Astrocyte of the spinal cord (primary cell): ENCODE results near the gene ESPN.

ENCODE experiments used
- DNase-seq: peaks from one replicate; pipeline ENCODE4 v3.0.0; 2011; ENCODE audit warnings: low read depth, low spot score
- H3K4me3 ChIP-seq: 2 replicates; pipeline ENCODE4 v1.5.1; 2011; ENCODE audit warnings: low read depth, mild to moderate bottlenecking, low read length, moderate library complexity
- in situ Hi-C: cut with HindIII; loops from 2 replicates; pipeline ENCODE4 v1.10.0; 2017; ENCODE audit warnings: low sequenced_read_pairs
- TF ChIP-seq, protein P1 (sequence below): IDR thresholded peaks from 2 replicates; pipeline ENCODE4 v1.5.1; 2012; ENCODE audit warnings: low read depth, mild to moderate bottlenecking, low read length, inconsistent platforms

ESPN gene

DNA sequence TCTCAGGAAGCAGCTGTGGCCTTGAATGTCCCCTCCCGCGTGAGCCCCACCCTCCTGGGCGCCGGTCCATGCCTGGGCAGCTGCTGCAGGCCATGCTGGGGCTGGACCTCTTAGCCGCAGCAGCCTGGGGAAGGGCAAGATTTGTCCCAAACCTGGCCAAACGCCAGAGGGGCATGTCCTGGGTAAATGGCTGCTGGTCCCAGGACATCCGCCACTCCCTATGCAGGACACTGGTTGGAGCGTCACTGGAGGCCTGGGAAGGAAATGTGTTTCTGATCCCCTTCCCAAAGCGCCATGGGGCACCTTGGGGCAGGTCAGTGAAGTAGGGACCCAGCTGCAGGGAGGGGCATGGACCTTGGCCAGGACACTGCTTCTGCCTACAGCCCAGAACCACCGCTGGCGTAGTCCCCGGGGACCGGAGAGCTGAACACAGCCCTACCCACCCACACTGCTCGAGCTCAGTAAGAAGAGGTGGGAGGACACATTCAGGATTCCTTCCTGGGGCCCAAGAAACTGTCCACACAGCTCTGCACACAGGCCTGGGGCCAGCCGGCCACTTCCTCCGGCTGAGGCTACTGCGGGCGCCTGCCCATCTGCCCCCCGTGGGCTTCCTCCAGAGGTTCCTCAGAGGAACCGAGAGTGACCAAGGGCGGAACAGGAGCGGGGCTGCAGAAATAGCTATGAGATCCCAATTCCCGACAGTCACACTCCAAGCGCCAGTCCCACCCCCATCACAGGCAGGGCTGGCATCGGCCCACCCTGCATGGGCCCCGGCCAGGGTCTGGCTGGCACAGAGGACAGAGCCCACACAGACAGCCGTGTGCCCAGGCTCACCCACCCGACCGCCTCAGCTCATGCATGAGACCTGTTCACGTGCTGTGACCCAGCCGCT, 77.7 kb downstream of the ESPN start:
- TF ChIP-seq, protein P1, sequence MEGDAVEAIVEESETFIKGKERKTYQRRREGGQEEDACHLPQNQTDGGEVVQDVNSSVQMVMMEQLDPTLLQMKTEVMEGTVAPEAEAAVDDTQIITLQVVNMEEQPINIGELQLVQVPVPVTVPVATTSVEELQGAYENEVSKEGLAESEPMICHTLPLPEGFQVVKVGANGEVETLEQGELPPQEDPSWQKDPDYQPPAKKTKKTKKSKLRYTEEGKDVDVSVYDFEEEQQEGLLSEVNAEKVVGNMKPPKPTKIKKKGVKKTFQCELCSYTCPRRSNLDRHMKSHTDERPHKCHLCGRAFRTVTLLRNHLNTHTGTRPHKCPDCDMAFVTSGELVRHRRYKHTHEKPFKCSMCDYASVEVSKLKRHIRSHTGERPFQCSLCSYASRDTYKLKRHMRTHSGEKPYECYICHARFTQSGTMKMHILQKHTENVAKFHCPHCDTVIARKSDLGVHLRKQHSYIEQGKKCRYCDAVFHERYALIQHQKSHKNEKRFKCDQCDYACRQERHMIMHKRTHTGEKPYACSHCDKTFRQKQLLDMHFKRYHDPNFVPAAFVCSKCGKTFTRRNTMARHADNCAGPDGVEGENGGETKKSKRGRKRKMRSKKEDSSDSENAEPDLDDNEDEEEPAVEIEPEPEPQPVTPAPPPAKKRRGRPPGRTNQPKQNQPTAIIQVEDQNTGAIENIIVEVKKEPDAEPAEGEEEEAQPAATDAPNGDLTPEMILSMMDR = no peak
- in situ Hi-C loops = no loop called here
- DNase-seq = no peak
- H3K4me3 ChIP-seq = no peak overlapping the region

DNA sequence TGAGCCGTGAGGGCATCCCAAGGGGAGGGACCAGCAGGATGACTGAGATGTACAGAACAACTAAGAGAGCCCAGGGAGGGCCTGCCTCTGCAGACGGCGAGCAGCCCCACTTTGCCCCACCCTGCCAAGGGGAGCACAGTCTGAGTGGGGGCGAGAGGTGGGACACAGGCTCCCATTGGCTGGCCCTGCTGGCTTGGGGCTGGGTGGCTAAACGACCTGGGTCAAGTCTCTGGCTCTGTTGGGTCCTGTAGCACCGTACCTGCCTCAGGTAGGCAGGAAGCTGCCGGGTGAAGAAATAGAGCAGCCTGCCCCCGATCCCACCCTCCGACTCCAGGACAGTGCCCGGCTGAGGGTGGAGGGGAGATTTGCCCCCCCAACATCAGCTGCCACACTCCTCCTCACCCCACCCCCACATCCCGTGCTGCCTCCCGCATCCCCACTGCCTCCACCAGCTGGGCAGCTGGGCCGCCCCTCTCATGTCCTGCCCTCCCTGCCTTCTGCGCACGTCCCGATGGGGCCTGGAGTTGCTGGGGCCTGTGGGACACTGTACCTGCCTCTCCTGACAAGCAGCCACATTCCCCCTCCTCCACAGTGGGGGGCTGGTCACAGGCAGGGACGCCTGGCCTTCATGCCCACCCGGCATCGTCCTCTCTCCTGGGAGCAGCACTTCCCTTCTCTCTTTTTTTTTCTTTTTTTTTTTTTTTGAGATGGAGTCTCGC, 79.5 kb downstream of the ESPN start:
- no peak overlapping the region for H3K4me3 ChIP-seq
- no peak for DNase-seq
- TF ChIP-seq, protein P1 = no peak
- in situ Hi-C loops = no loop called here

DNA sequence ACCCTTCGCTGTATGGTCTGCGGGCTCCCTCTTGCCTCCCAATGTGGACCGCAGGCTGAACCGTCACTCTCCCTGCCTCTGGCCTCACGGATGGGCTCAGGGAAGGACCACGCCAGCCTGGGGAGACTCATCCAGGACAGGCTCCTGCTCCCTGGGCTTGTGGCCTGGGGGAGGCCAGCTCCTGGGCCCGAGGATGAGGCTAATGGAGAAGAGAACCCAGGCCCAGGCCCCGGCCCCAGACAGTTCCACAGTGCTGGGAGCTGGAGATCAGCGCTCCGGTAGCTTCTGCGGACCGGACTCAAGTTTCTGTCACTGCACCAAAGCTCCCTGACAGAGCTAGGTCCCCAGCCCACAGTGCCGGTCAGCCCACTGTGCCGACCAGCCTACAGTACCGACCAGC, 80.3 kb downstream of the ESPN start:
- DNase-seq = no peak
- H3K4me3 ChIP-seq = no peak overlapping the region
- in situ Hi-C loops = no loop called here
- TF ChIP-seq, protein P1 = no peak

DNA sequence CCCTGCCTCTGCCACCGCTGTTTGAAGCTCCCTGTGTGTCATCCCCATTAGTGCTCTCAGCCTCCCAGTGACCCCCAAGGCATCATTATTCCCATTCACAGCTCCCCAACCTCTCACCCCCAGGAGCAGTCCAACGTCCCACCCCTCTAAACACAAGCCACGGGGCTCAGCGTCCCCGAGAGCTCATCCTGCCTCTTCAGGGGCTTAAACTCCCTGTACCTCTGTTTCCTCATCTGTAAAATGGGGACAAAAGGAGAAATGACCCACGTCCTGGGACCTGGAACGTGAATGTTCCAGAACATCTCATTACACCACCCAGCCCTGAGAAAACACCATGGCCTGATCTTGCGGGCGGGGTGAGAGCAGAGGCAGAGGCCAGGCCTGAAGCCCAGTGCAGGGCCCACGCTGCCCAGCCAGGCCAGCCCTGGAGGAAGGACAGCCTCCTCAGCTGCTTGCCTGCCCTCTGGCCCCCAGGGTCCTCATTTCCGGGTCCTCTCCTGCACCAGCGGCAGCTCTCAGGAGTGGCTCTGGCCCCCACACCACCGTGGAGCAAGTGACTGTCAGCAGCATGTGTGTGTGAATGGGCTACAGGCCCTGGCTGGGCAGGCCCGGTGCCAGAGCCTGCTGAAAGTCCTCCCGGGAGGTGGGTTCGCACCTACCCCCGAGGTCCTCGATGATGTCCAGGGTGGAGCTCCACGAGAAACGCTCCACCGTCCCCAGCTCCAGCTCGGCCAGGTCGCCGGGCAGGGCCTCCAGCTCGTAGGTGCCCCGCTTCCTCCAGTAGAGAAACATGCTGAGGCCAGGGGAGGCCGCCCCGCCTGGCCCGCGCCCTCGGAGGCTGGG, 81.0 kb downstream of the ESPN start:
- no peak overlapping the region for H3K4me3 ChIP-seq
- no peak for DNase-seq
- in situ Hi-C loops = no loop called here
- TF ChIP-seq, protein P1 = no peak

DNA sequence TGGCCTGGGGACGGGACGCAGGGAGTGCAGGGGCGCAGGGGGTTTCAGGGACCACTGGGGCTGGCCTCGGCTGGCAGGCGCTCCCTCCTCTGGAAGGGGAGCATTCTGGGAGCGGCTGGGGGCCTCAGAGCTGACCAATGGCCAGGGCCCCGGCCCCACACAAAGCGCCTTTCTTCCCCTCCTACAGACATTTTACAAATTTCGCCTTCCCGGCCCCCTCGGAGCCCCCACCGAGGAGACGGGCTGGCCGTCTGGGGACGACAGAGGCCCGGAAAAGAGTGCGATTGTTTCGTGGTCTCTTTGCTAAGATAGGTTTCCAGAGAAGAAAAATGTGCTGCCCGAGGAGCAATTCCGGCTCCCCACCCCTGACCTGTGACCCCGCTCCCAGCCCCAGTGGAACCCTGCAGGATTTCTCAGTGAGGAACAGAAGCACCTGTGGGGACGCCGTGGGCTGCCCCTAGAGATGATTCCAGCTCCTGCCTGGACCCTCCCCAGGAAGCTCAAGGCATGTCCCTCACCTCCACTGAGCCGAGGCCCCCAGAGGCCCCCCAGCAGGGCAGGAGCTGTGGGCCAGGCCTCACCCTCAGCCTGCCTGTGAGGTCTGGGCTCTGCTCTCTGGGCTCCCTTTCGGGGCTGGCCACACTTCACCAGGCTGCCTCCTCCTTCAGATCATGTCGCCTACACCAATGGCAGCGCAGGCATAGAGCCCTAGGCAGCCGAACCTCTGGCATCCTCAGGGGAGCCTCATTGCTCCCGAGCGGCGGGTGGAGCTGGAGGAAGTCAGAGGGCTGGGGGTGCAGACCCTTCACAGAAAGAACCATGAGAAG, 81.8 kb downstream of the ESPN start:
- DNase-seq = no peak
- in situ Hi-C loops = no loop called here
- no peak overlapping the region for H3K4me3 ChIP-seq
- TF ChIP-seq, protein P1 = no peak
